22Rv1 (cell line): ENCODE results near the gene NAV2.

ENCODE experiments used
- CTCF ChIP-seq: fragments of 450-650 bp; IDR thresholded peaks from 2 replicates; pipeline ENCODE4 v1.5.1; 2017; ENCODE audit warnings: mild to moderate bottlenecking
- ZFX ChIP-seq: fragments of 450-650 bp; IDR thresholded peaks from 2 replicates; pipeline ENCODE4 v1.6.1; 2017; ENCODE audit warnings: antibody characterized with exemption, borderline replicate concordance

GRCh38 chr11:19742588-19743292, 30.1 kb downstream of the NAV2 start:
- peak; percentile 80 for TF ChIP-seq CTCF
- TF ChIP-seq ZFX = no peak
